ENCODE results near the gene DUOXA2. TPM values are rescaled to one million over a fixed set of nuclear protein-coding genes. Genes with fewer than 3 reads are reported as not detected.
A peak's percentile ranks its signal among the peaks of the same experiment; 100 is the strongest.

Gene DUOXA2
- total and polyA plus RNA-seq, 2 donors from 2014 or later: 0.37 TPM; not detected in 1

- no peak for FAIRE-seq
- TF ChIP-seq CTCF (IDR thresholded peaks at IDR 0.05; ENCODE audit: borderline replicate concordance, extremely low read depth, insufficient read depth): no peak
- Histone ChIP-seq H3K4me1 (ENCODE audit: control insufficient read depth in 2 of 3, insufficient read depth in 2 of 3, low read depth in 1 of 3, low read length in 3 of 3) (peaks cover 0 to 14% (median 0%) of the 10 kb centered on the region in 3 donors), H3K4me3 (ENCODE audit: low read length in 3 of 3) (no peak overlapping the region), H3K27ac (ENCODE audit: low read depth in 2 of 2, low read length in 2 of 2) (no peak overlapping the region), H3K36me3 (ENCODE audit: control insufficient read depth in 2 of 3, insufficient read depth in 3 of 3, low read length in 3 of 3) (no peaks in the 10 kb centered on the region), H3K9me3 (ENCODE audit: control insufficient read depth in 2 of 3, insufficient read depth in 1 of 3, low read length in 3 of 3) (no peaks in the 10 kb centered on the region), H3K9ac (ENCODE audit: low read length in 3 of 3) (no peak overlapping the region), H3K27me3 (ENCODE audit: control insufficient read depth, insufficient read depth, low read length) (peaks cover 19% of the 10 kb centered on the region)
- intact Hi-C loops (cut with DNase I): no loop called here
- DNase-seq: peak in 1 of 5 donors; percentile 41
Measured at GRCh38 chr15:45121020-45121419, 6.9 kb downstream of the DUOXA2 start.

- Histone ChIP-seq H3K27ac (ENCODE audit: low read depth in 2 of 2, low read length in 2 of 2) (no peak overlapping the region), H3K4me1 (ENCODE audit: control insufficient read depth in 2 of 3, insufficient read depth in 2 of 3, low read depth in 1 of 3, low read length in 3 of 3) (peaks cover 0 to 9% (median 0%) of the 10 kb centered on the region in 3 donors), H3K27me3 (ENCODE audit: control insufficient read depth, insufficient read depth, low read length) (peaks cover 10% of the 10 kb centered on the region), H3K9ac (ENCODE audit: low read length in 3 of 3) (no peak overlapping the region), H3K4me3 (ENCODE audit: low read length in 3 of 3) (no peak overlapping the region), H3K36me3 (ENCODE audit: control insufficient read depth in 2 of 3, insufficient read depth in 3 of 3, low read length in 3 of 3) (no peaks in the 10 kb centered on the region), H3K9me3 (ENCODE audit: control insufficient read depth in 2 of 3, insufficient read depth in 1 of 3, low read length in 3 of 3) (no peaks in the 10 kb centered on the region)
- peak in 1 of 5 donors; percentile 39 for DNase-seq
- no peak for FAIRE-seq
- TF ChIP-seq CTCF (IDR thresholded peaks at IDR 0.05; ENCODE audit: borderline replicate concordance, extremely low read depth, insufficient read depth): no peak
- intact Hi-C loops (cut with DNase I): no loop called here
Measured at GRCh38 chr15:45121706-45122417, 7.7 kb downstream of the DUOXA2 start.

- TF ChIP-seq CTCF (IDR thresholded peaks at IDR 0.05; ENCODE audit: borderline replicate concordance, extremely low read depth, insufficient read depth): no peak
- H3K27ac ChIP-seq (ENCODE audit: low read depth in 2 of 2, low read length in 2 of 2): no peak overlapping the region
- DNase-seq (peak in 1 of 5 donors; percentile 51), FAIRE-seq (no peak)
- H3K9me3 ChIP-seq (ENCODE audit: control insufficient read depth in 2 of 3, insufficient read depth in 1 of 3, low read length in 3 of 3): no peaks in the 10 kb centered on the region
- H3K4me1 ChIP-seq (ENCODE audit: control insufficient read depth in 2 of 3, insufficient read depth in 2 of 3, low read depth in 1 of 3, low read length in 3 of 3): peaks cover 0 to 3% (median 0%) of the 10 kb centered on the region in 3 donors
- no peak overlapping the region for H3K9ac ChIP-seq (ENCODE audit: low read length in 3 of 3)
- H3K4me3 ChIP-seq (ENCODE audit: low read length in 3 of 3): no peak overlapping the region
- intact Hi-C loops (cut with DNase I): no loop called here
- no peaks in the 10 kb centered on the region for H3K36me3 ChIP-seq (ENCODE audit: control insufficient read depth in 2 of 3, insufficient read depth in 3 of 3, low read length in 3 of 3)
- peaks cover 3% of the 10 kb centered on the region for H3K27me3 ChIP-seq (ENCODE audit: control insufficient read depth, insufficient read depth, low read length)
Measured at GRCh38 chr15:45122719-45123118, 8.6 kb downstream of the DUOXA2 start.
